CD14-positive monocyte (primary cell): ENCODE data around the gene KIF1A. TPM values are rescaled to one million over a fixed set of nuclear protein-coding genes. Genes with fewer than 3 reads are reported as not detected.
"Not testable (repeated sequence)": the region's sequence is repeated elsewhere in the genome, so short reads cannot be mapped to it uniquely, and the experiment has no call there.

Source experiments
- DNase-seq, 3 donors: peaks; one replicate each; pipeline ENCODE4 v3.0.0-alpha.2; 2011 to 2022
- H2AFZ ChIP-seq: 2 replicates; pipeline ENCODE4 v1.6.0; 2012; ENCODE audit warnings: mild to moderate bottlenecking, low read depth, low read length, inconsistent platforms; ENCODE audit not compliant: insufficient read depth, poor library complexity, severe bottlenecking
- H3K27ac ChIP-seq, 2 donors: 1 replicate in 1 of 2; 2 replicates in 1 of 2; pipeline ENCODE4 v1.5.1; 2012 to 2013; ENCODE audit warnings: low read length in 2 of 2, control low read depth in 1 of 2, inconsistent platforms in 1 of 2, low read depth in 1 of 2, mild to moderate bottlenecking in 1 of 2
- H3K27me3 ChIP-seq, 2 donors: one replicate each; pipeline versions ENCODE4 v1.6.0 to v1.6.1; 2011 to 2013; ENCODE audit warnings: low read length in 2 of 2; ENCODE audit not compliant: control insufficient read depth in 2 of 2, insufficient read depth in 2 of 2
- H3K36me3 ChIP-seq, 2 donors: replicated peaks in 1 of 2; 1 replicate in 1 of 2; 2 replicates in 1 of 2; pipeline versions ENCODE4 v1.5.1 to v1.6.1; 2012 to 2013; ENCODE audit warnings: low read length in 2 of 2, control low read depth in 1 of 2, inconsistent platforms in 1 of 2, mild to moderate bottlenecking in 1 of 2; ENCODE audit not compliant: insufficient read depth in 2 of 2, control insufficient read depth in 1 of 2
- H3K4me1 ChIP-seq, 2 donors: 1 replicate in 1 of 2; 2 replicates in 1 of 2; pipeline versions ENCODE4 v1.5.1 to v1.6.1; 2012 to 2013; ENCODE audit warnings: low read length in 2 of 2, control low read depth in 1 of 2, inconsistent platforms in 1 of 2, mild to moderate bottlenecking in 1 of 2, moderate library complexity in 1 of 2; ENCODE audit not compliant: insufficient read depth in 2 of 2, control insufficient read depth in 1 of 2
- H3K4me2 ChIP-seq: replicated peaks from 2 replicates; pipeline ENCODE3; 2012; ENCODE audit warnings: low read length, moderate library complexity, mild to moderate bottlenecking; ENCODE audit not compliant: poor library complexity, severe bottlenecking; ENCODE audit errors: extremely low read depth
- H3K4me3 ChIP-seq, 3 experiments: fragments of 200-600 bp in 1 of 3; sonication (generic) in 1 of 3; replicated peaks in 1 of 3; 1 replicate in 2 of 3; 2 replicates in 1 of 3; pipeline ENCODE4 v1.5.1; 2011 to 2013; ENCODE audit warnings: low read length in 3 of 3, mild to moderate bottlenecking in 3 of 3, control low read depth in 2 of 3, low read depth in 2 of 3, inconsistent platforms in 1 of 3, moderate library complexity in 1 of 3
- H3K79me2 ChIP-seq: 2 replicates; pipeline ENCODE4 v1.6.0; 2012; ENCODE audit warnings: mild to moderate bottlenecking, control low read depth, inconsistent platforms, low read length, moderate library complexity; ENCODE audit not compliant: insufficient read depth
- H3K9ac ChIP-seq: 2 replicates; pipeline ENCODE4 v1.6.0; 2017; ENCODE audit warnings: low read length, mild to moderate bottlenecking; ENCODE audit not compliant: insufficient read depth, poor library complexity, severe bottlenecking
- H3K9me3 ChIP-seq, 2 donors: replicated peaks in 1 of 2; 1 replicate in 1 of 2; 2 replicates in 1 of 2; pipeline versions ENCODE4 v1.5.1 to v1.6.1; 2012 to 2013; ENCODE audit warnings: low read length in 2 of 2, control low read depth in 1 of 2; ENCODE audit not compliant: control insufficient read depth in 1 of 2, insufficient read depth in 1 of 2
- H4K20me1 ChIP-seq: 2 replicates; pipeline ENCODE4 v1.6.0; 2012; ENCODE audit warnings: mild to moderate bottlenecking, low read length, control low read depth, moderate library complexity; ENCODE audit not compliant: insufficient read depth
- H3K27ac Mint-ChIP-seq, 7 donors: one replicate each; pipeline ENCODE4 v1.8.0; 2020; ENCODE audit warnings: mild to moderate bottlenecking in 7 of 7, mixed read lengths in 7 of 7, moderate library complexity in 6 of 7, inconsistent platforms in 2 of 7
- H3K27me3 Mint-ChIP-seq, 3 donors: one replicate each; pipeline ENCODE4 v1.8.0; 2021 to 2022; ENCODE audit warnings: low read depth in 3 of 3, mild to moderate bottlenecking in 3 of 3, mixed read lengths in 3 of 3, moderate library complexity in 3 of 3, inconsistent platforms in 1 of 3
- H3K36me3 Mint-ChIP-seq, 2 donors: one replicate each; pipeline ENCODE4 v1.8.0; 2020; ENCODE audit warnings: mixed read lengths in 2 of 2, inconsistent platforms in 1 of 2, mild to moderate bottlenecking in 1 of 2
- H3K4me1 Mint-ChIP-seq: one replicate; pipeline ENCODE4 v1.8.0; 2020; ENCODE audit warnings: mild to moderate bottlenecking, mixed read lengths
- H3K4me3 Mint-ChIP-seq, 2 donors: one replicate each; pipeline ENCODE4 v1.8.0; 2020; ENCODE audit warnings: mild to moderate bottlenecking in 2 of 2, mixed read lengths in 2 of 2, moderate library complexity in 1 of 2
- H3K9me3 Mint-ChIP-seq, 7 donors: one replicate each; pipeline ENCODE4 v1.8.0; 2020 to 2022; ENCODE audit warnings: mixed read lengths in 7 of 7, mild to moderate bottlenecking in 6 of 7, moderate library complexity in 6 of 7, inconsistent platforms in 2 of 7
- CTCF ChIP-seq: fragments of 200-600 bp; IDR thresholded peaks from one replicate; pipeline ENCODE4 v1.8.0; 2022; ENCODE audit warnings: antibody characterized with exemption, mild to moderate bottlenecking
- WGBS: methylation state at CpG from one replicate; pipeline ENCODE4 v1.1.5; 2013; ENCODE audit warnings: missing lambda C conversion rate; ENCODE audit not compliant: insufficient coverage; 5-methylcytosine and 5-hydroxymethylcytosine counted together
- intact Hi-C, 2 donors: fragments of 100-400 bp; cut with micrococcal nuclease; formaldehyde crosslinking; loops; one replicate each; pipeline versions ENCODE4 v1.15.0 to v1.15.1; 2023
- polyA plus RNA-seq, 3 donors: library from polyadenylated mRNA; depleted of rRNA in 1 of 3; unstranded in 2 of 3; stranded (reverse) in 1 of 3; fragments of 300-500 nt in 2 of 3; fragments of >200 nt in 1 of 3; fragmentation: Illumina TruSeq in 2 of 3; gene quantifications; 1 replicate in 2 of 3; 2 replicates in 1 of 3; pipeline ENCODE4 v1.2.3, GENCODE V29; 2012 to 2021

KIF1A gene
- polyA plus RNA-seq, 3 donors, result not detected

GRCh38 chr2:240781471-240782220, 38.4 kb downstream of the KIF1A start:
- Mint-ChIP-seq H3K27me3 (peaks cover 0 to 3% (median 1%) of the 10 kb centered on the region in 3 donors), H3K36me3 (no peaks in the 10 kb centered on the region), H3K4me1 (no peaks in the 10 kb centered on the region), H3K4me3 (no peak overlapping the region), H3K9me3 (peaks cover 0 to 5% (median 0%) of the 10 kb centered on the region in 7 donors), H3K27ac (no peak overlapping the region)
- DNase-seq, result no peak
- no peak overlapping the region for H3K9ac ChIP-seq
- peaks cover 30 to 47% of the 10 kb centered on the region in 2 donors for H3K9me3 ChIP-seq
- intact Hi-C loops, result no loop called here
- H3K4me3 ChIP-seq, result no peak overlapping the region
- H4K20me1 ChIP-seq, result no peaks in the 10 kb centered on the region
- no peak overlapping the region for H3K27ac ChIP-seq
- no peaks in the 10 kb centered on the region for H3K4me1 ChIP-seq
- TF ChIP-seq CTCF, result no peak
- H2AFZ ChIP-seq, result no peak overlapping the region
- H3K79me2 ChIP-seq, result no peaks in the 10 kb centered on the region
- H3K36me3 ChIP-seq, result no peaks in the 10 kb centered on the region
- WGBS, result 92% methylated on average over 50 of the region's 58 CpGs
- no peak overlapping the region for H3K4me2 ChIP-seq
- H3K27me3 ChIP-seq, result no peaks in the 10 kb centered on the region

- no peak overlapping the region for H3K4me3 Mint-ChIP-seq
- H3K27ac ChIP-seq, result no peak overlapping the region
- peaks cover 0 to 4% (median 3%) of the 10 kb centered on the region in 3 donors for H3K27me3 Mint-ChIP-seq
- intact Hi-C loops, result no loop called here
- no peaks in the 10 kb centered on the region for H3K36me3 Mint-ChIP-seq
- no peak for TF ChIP-seq CTCF
- 79% methylated on average over 35 of the region's 39 CpGs for WGBS
- no peak overlapping the region for H3K27ac Mint-ChIP-seq
- no peaks in the 10 kb centered on the region for H3K36me3 ChIP-seq
- H3K9me3 ChIP-seq, result peaks cover 30 to 47% of the 10 kb centered on the region in 2 donors
- no peak overlapping the region for H3K4me3 ChIP-seq
- no peaks in the 10 kb centered on the region for H3K27me3 ChIP-seq
- H3K79me2 ChIP-seq, result no peaks in the 10 kb centered on the region
- H3K9ac ChIP-seq, result no peak overlapping the region
- peaks cover 0 to 5% (median 0%) of the 10 kb centered on the region in 7 donors for H3K9me3 Mint-ChIP-seq
- no peaks in the 10 kb centered on the region for H3K4me1 ChIP-seq
- H2AFZ ChIP-seq, result no peak overlapping the region
- no peaks in the 10 kb centered on the region for H3K4me1 Mint-ChIP-seq
- H3K4me2 ChIP-seq, result no peak overlapping the region
- DNase-seq, result no peak
- no peaks in the 10 kb centered on the region for H4K20me1 ChIP-seq
These were observed 39.9 kb downstream of the KIF1A start for GRCh38 chr2:240780023-240780700.

- H3K9me3 Mint-ChIP-seq, H3K27me3 ChIP-seq, H3K27ac Mint-ChIP-seq, H3K4me1 Mint-ChIP-seq, H4K20me1 ChIP-seq, H3K36me3 ChIP-seq, H3K36me3 Mint-ChIP-seq, H3K9ac ChIP-seq, H3K27me3 Mint-ChIP-seq, H3K4me3 ChIP-seq, H3K79me2 ChIP-seq, H3K4me2 ChIP-seq, H3K4me3 Mint-ChIP-seq, H3K4me1 ChIP-seq, intact Hi-C loops, H2AFZ ChIP-seq: not testable (repeated sequence)
- 70% methylated on average over 6 of the region's 6 CpGs for WGBS
- H3K9me3 ChIP-seq, result peaks cover 30 to 47% of the 10 kb centered on the region in 2 donors
- H3K27ac ChIP-seq, result peak overlapping the region in 1 of 2 donors; percentile 68
- peak in 1 of 3 donors; percentile 16 for DNase-seq
These were observed 40.7 kb downstream of the KIF1A start for GRCh38 chr2:240779250-240779832.
